OCI-LY7 (cell line): Measurements from ENCODE around the gene SCRN2.

Experiments used
- EZH2phosphoT487 ChIP-seq: fragments of 200-600 bp; sonication (generic); IDR thresholded peaks from 2 replicates; pipeline ENCODE4 v1.6.1; 2018; ENCODE audit warnings: low read depth, borderline replicate concordance, mild to moderate bottlenecking, mixed run types, antibody characterized with exemption, low read length, moderate library complexity, mixed read lengths
- TF ChIP-seq, protein P1 (sequence below): fragments of 200-600 bp; sonication (generic); conservative IDR thresholded peaks from 2 replicates; pipeline ENCODE4 v1.5.1; 2014; ENCODE audit warnings: mild to moderate bottlenecking, antibody characterized with exemption, low read length, moderate library complexity, mixed read lengths

GRCh38 chr17:47850373-47850691, 9.3 kb upstream of the SCRN2 start:
- TF ChIP-seq, protein P1, sequence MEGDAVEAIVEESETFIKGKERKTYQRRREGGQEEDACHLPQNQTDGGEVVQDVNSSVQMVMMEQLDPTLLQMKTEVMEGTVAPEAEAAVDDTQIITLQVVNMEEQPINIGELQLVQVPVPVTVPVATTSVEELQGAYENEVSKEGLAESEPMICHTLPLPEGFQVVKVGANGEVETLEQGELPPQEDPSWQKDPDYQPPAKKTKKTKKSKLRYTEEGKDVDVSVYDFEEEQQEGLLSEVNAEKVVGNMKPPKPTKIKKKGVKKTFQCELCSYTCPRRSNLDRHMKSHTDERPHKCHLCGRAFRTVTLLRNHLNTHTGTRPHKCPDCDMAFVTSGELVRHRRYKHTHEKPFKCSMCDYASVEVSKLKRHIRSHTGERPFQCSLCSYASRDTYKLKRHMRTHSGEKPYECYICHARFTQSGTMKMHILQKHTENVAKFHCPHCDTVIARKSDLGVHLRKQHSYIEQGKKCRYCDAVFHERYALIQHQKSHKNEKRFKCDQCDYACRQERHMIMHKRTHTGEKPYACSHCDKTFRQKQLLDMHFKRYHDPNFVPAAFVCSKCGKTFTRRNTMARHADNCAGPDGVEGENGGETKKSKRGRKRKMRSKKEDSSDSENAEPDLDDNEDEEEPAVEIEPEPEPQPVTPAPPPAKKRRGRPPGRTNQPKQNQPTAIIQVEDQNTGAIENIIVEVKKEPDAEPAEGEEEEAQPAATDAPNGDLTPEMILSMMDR: no peak
- no peak for TF ChIP-seq EZH2phosphoT487
